ENCODE results near the gene ZNF488. TPM values are rescaled to one million over a fixed set of nuclear protein-coding genes. Genes with fewer than 3 reads are reported as not detected.

ZNF488 gene
- total RNA-seq, 1 donor from 2014 or later: not detected

- Mint-ChIP-seq H3K27me3 (peaks cover 9% of the 10 kb centered on the region), H3K9me3 (no peaks in the 10 kb centered on the region), H3K4me3 (no peak overlapping the region), H3K4me1 (no peaks in the 10 kb centered on the region), H3K36me3 (ENCODE audit: low read depth) (no peaks in the 10 kb centered on the region), H3K27ac (no peak overlapping the region)
- CTCF ChIA-PET: no interaction called here
- intact Hi-C loops (cut with micrococcal nuclease): no loop called here
- DNase-seq: no peak
- ATAC-seq (ENCODE audit: low read depth): no peak
- POLR2A ChIA-PET: no interaction called here
- no peak for TF ChIP-seq CTCF (IDR thresholded peaks at IDR 0.05)
Observed at GRCh38 chr10:47334466-47335295, 49.4 kb downstream of the ZNF488 start.

DNA sequence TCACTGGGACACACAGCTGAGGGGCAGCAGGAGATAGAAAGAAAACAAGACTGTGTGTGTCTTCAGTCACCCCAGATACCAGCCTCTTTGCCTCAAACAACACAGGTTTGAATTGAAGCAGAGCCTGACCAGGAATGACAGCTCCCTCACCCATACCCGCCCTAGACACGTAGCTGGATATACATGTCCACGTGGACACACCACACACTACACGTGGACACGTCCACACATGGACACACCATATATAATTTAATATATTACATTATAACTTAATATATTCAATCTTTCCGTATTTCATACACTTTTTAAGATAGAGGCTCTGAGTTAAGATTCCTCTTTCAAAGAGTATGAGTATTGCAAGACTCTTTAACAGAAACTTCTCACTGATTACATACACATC is 50.6 kb downstream of the ZNF488 start:
- no peak for TF ChIP-seq CTCF (IDR thresholded peaks at IDR 0.05)
- Mint-ChIP-seq H3K27me3 (peaks cover 5% of the 10 kb centered on the region), H3K9me3 (peaks cover under 1% of the 10 kb centered on the region), H3K4me3 (no peak overlapping the region), H3K4me1 (no peaks in the 10 kb centered on the region), H3K27ac (no peak overlapping the region), H3K36me3 (ENCODE audit: low read depth) (no peaks in the 10 kb centered on the region)
- CTCF ChIA-PET: interaction anchor here (1.2 kb wide), 1 partner anchor 286 kb away, joined by 3 read pairs; no protein-coding TSS in a partner anchor
- no peak for DNase-seq
- POLR2A ChIA-PET: no interaction called here
- ATAC-seq (ENCODE audit: low read depth): no peak
- intact Hi-C loops (cut with micrococcal nuclease): no loop called here

GRCh38 chr10:47332946-47333345 is 51.1 kb downstream of the ZNF488 start:
- ATAC-seq (ENCODE audit: low read depth): no peak
- intact Hi-C loops (cut with micrococcal nuclease): no loop called here
- POLR2A ChIA-PET: no interaction called here
- H3K27me3 Mint-ChIP-seq: peaks cover 5% of the 10 kb centered on the region
- no peak overlapping the region for H3K4me3 Mint-ChIP-seq
- no peak for DNase-seq
- H3K36me3 Mint-ChIP-seq (ENCODE audit: low read depth): no peaks in the 10 kb centered on the region
- no peak for TF ChIP-seq CTCF (IDR thresholded peaks at IDR 0.05)
- H3K27ac Mint-ChIP-seq: no peak overlapping the region
- no peaks in the 10 kb centered on the region for H3K4me1 Mint-ChIP-seq
- peaks cover 4% of the 10 kb centered on the region for H3K9me3 Mint-ChIP-seq
- CTCF ChIA-PET: interaction anchor here (1.2 to 1.3 kb wide), 2 partner anchors 8 to 286 kb away, joined by 3 read pairs; no protein-coding TSS in a partner anchor

GRCh38 chr10:47332371-47332770 is 51.7 kb downstream of the ZNF488 start:
- POLR2A ChIA-PET: no interaction called here
- ATAC-seq (ENCODE audit: low read depth) (no peak), DNase-seq (no peak)
- H3K4me1 Mint-ChIP-seq: no peaks in the 10 kb centered on the region
- H3K36me3 Mint-ChIP-seq (ENCODE audit: low read depth): no peaks in the 10 kb centered on the region
- CTCF ChIA-PET: interaction anchor here (1.3 kb wide), 1 partner anchor 8 kb away, joined by 3 read pairs; no protein-coding TSS in a partner anchor
- H3K27ac Mint-ChIP-seq: no peak overlapping the region
- no peak for TF ChIP-seq CTCF (IDR thresholded peaks at IDR 0.05)
- intact Hi-C loops (cut with micrococcal nuclease): no loop called here
- H3K9me3 Mint-ChIP-seq: peaks cover 4% of the 10 kb centered on the region
- H3K27me3 Mint-ChIP-seq: peaks cover 5% of the 10 kb centered on the region
- no peak overlapping the region for H3K4me3 Mint-ChIP-seq

DNA sequence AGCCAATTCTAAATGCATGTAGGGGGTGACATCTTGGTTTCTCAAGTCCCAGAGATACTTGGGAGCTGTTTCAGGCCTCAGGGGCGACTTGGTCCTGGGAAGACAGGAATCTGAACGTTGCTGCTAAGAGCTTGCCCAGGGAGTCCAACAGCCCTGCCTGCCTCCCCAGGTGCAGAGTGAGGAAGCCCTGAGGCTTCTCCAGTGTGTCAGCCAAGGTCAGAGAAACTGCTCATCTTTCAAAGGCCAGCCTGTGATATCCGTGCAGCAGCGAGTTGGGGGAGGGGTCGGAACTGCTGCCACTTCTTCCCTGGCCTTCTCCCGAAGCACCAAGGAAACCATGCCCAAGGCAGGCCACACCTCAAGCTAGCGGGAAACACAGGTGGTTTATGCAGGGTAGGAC is 52.1 kb downstream of the ZNF488 start:
- no peak for TF ChIP-seq CTCF (IDR thresholded peaks at IDR 0.05)
- ChIA-PET POLR2A (no interaction called here), CTCF (interaction anchor here (1.3 kb wide), 1 partner anchor 9 kb away, joined by 3 read pairs; no protein-coding TSS in a partner anchor)
- DNase-seq: no peak
- intact Hi-C loops (cut with micrococcal nuclease): no loop called here
- Mint-ChIP-seq H3K4me3 (no peak overlapping the region), H3K27me3 (peaks cover 5% of the 10 kb centered on the region), H3K4me1 (no peaks in the 10 kb centered on the region), H3K36me3 (ENCODE audit: low read depth) (no peaks in the 10 kb centered on the region), H3K27ac (no peak overlapping the region), H3K9me3 (peaks cover 4% of the 10 kb centered on the region)
- ATAC-seq (ENCODE audit: low read depth): no peak
